Measurements from ENCODE around the gene STAB2. TPM values are rescaled to one million over a fixed set of nuclear protein-coding genes. Genes with fewer than 3 reads are reported as not detected.

Gene STAB2
- total RNA-seq, 1 donor from 2014 or later, result not detected

DNA sequence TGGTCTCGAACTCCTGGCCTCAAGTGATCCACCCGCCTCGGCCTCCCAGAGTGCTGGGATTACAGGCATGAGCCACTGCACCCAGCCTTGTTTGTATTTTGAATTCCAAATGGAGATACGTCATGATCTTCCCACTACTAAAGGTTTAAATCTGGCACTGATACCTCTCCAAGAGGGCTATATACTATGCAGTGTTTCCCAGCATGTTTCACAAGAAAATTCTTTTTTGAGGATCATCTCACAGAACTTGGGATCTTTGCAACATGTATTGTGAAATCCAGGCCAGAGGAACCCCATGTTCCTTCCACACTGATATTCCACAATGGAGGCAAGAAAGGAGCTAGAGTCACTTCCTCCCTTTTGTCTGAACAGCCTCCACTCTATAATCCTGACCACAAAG, 141.2 kb downstream of the STAB2 start:
- peaks cover 5% of the 10 kb centered on the region for H3K9me3 Mint-ChIP-seq
- H3K27ac Mint-ChIP-seq, result no peak overlapping the region
- TF ChIP-seq, protein P1, sequence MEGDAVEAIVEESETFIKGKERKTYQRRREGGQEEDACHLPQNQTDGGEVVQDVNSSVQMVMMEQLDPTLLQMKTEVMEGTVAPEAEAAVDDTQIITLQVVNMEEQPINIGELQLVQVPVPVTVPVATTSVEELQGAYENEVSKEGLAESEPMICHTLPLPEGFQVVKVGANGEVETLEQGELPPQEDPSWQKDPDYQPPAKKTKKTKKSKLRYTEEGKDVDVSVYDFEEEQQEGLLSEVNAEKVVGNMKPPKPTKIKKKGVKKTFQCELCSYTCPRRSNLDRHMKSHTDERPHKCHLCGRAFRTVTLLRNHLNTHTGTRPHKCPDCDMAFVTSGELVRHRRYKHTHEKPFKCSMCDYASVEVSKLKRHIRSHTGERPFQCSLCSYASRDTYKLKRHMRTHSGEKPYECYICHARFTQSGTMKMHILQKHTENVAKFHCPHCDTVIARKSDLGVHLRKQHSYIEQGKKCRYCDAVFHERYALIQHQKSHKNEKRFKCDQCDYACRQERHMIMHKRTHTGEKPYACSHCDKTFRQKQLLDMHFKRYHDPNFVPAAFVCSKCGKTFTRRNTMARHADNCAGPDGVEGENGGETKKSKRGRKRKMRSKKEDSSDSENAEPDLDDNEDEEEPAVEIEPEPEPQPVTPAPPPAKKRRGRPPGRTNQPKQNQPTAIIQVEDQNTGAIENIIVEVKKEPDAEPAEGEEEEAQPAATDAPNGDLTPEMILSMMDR (IDR thresholded peaks at IDR 0.05; ENCODE audit: unreplicated experiment), result no peak
- DNase-seq (ENCODE audit: low spot score in 2 of 2, unreplicated experiment in 2 of 2), result no peak
- H3K36me3 Mint-ChIP-seq, result no peaks in the 10 kb centered on the region
- H3K27me3 Mint-ChIP-seq (ENCODE audit: low read depth), result peaks cover 7% of the 10 kb centered on the region
- no peaks in the 10 kb centered on the region for H3K4me1 Mint-ChIP-seq
- H3K4me3 Mint-ChIP-seq, result no peak overlapping the region

DNA sequence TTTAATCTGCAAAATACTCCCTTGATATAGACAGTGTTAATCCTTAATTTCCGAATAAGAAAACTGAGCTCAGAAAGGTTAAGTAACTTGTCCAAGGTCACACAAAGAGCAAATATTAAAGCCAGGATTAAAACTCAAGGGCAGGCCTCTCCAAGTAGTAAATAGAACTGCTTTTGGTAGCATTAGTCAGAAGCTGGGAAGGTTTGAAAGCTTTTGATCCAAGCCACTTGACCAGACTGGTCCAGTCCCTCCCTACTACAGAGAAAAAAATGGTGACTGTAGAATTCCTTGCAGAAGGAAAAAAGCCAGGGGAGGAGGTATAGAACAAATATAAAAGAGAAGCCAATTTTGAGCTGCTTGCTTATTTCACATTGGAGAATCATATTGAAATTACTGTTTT, 142.4 kb downstream of the STAB2 start:
- H3K9me3 Mint-ChIP-seq, result peaks cover 5% of the 10 kb centered on the region
- no peak overlapping the region for H3K4me3 Mint-ChIP-seq
- DNase-seq (ENCODE audit: low spot score in 2 of 2, unreplicated experiment in 2 of 2), result no peak
- no peaks in the 10 kb centered on the region for H3K4me1 Mint-ChIP-seq
- H3K27me3 Mint-ChIP-seq (ENCODE audit: low read depth), result peaks cover 14% of the 10 kb centered on the region
- TF ChIP-seq, protein P1 (IDR thresholded peaks at IDR 0.05; ENCODE audit: unreplicated experiment), result no peak
- no peak overlapping the region for H3K27ac Mint-ChIP-seq
- no peaks in the 10 kb centered on the region for H3K36me3 Mint-ChIP-seq

DNA sequence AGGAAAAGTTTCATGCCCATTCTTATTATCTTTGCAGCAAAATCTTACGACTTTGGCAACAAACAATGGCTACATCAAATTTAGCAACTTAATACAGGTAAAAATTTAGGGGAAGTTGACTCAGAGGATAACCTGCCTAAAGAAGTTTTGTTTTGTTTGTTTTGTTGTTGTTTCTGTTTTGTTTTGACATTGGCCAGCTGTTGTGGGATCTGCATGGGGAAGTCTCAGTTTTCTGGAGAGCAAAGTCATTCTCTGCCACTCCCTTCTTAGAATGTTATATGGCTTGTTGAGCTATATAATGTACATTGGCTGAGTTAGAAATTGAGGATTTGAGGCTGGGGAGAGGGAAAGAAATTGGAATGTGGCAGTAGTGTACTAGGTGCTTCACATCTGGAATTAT, 144.5 kb downstream of the STAB2 start:
- Mint-ChIP-seq H3K27me3 (ENCODE audit: low read depth) (peaks cover 29% of the 10 kb centered on the region), H3K36me3 (no peaks in the 10 kb centered on the region), H3K9me3 (peaks cover 5% of the 10 kb centered on the region), H3K4me1 (no peaks in the 10 kb centered on the region), H3K4me3 (no peak overlapping the region), H3K27ac (no peak overlapping the region)
- no peak for DNase-seq (ENCODE audit: low spot score in 2 of 2, unreplicated experiment in 2 of 2)
- TF ChIP-seq, protein P1 (IDR thresholded peaks at IDR 0.05; ENCODE audit: unreplicated experiment), result no peak

DNA sequence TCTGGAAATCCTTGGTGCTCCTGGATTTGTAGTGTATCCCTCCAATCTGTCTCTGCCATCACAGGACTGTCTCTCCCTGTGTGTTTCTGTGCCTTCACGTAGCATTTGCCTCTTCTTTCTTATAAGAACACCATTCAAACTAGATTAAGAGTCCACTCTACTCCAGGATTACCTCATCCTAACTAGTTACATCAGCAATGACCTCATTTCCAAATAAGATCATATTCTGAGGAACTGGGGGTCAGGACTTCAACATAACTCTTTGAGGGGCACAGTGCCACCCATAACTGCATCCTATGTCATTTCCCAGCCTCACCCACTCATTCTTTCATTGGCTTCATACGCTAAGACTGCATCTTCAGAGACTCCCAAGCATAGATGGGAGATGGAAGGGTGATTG, 147.8 kb downstream of the STAB2 start:
- peaks cover 42% of the 10 kb centered on the region for H3K27me3 Mint-ChIP-seq (ENCODE audit: low read depth)
- H3K4me1 Mint-ChIP-seq, result no peaks in the 10 kb centered on the region
- peaks cover 5% of the 10 kb centered on the region for H3K9me3 Mint-ChIP-seq
- no peak overlapping the region for H3K4me3 Mint-ChIP-seq
- no peaks in the 10 kb centered on the region for H3K36me3 Mint-ChIP-seq
- no peak overlapping the region for H3K27ac Mint-ChIP-seq
- TF ChIP-seq, protein P1 (IDR thresholded peaks at IDR 0.05; ENCODE audit: unreplicated experiment), result no peak
- DNase-seq (ENCODE audit: low spot score in 2 of 2, unreplicated experiment in 2 of 2), result no peak

DNA sequence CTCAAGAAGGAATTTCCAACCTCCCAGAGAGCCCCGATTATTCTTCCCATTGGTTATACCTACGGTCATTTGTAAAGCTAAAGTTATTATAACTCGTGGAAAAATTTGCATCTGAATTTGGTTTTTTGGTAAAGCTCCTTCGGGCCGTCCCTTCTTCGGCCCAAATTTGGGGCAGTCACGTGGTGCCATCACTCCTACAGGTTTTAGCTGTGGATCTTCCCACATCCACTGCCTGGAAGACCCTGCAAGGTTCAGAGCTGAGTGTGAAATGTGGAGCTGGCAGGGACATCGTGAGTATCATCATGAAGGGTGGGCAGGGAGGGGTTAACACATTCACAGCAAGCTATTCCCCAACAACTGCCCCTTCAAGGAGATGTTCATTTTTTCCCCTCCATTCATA, 148.2 kb downstream of the STAB2 start:
- TF ChIP-seq, protein P1 (IDR thresholded peaks at IDR 0.05; ENCODE audit: unreplicated experiment), result no peak
- Mint-ChIP-seq H3K9me3 (peaks cover 5% of the 10 kb centered on the region), H3K4me1 (no peaks in the 10 kb centered on the region), H3K27ac (no peak overlapping the region), H3K27me3 (ENCODE audit: low read depth) (peaks cover 45% of the 10 kb centered on the region), H3K36me3 (no peaks in the 10 kb centered on the region), H3K4me3 (no peak overlapping the region)
- DNase-seq (ENCODE audit: low spot score in 2 of 2, unreplicated experiment in 2 of 2), result no peak

DNA sequence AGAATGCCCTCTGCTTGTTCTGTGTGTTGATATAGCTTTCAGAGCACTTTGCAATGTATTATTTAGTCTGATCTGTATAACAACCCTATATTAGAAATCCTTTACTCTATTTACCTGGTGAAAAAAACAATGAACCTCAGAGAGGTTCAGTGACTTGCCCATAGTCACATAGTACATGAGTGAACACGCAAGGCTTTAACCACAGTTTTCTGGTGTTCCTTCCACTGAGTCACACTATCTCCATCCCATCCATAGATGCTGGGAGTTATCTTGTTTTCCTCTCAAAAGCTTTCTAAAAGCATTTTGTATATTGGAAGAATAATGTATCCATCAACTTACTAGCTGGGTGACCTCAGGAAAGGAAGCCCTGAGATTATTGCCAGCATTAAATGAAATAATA, 149.5 kb downstream of the STAB2 start:
- TF ChIP-seq, protein P1 (IDR thresholded peaks at IDR 0.05; ENCODE audit: unreplicated experiment), result no peak
- H3K27me3 Mint-ChIP-seq (ENCODE audit: low read depth), result peaks cover 52% of the 10 kb centered on the region
- H3K4me1 Mint-ChIP-seq, result no peaks in the 10 kb centered on the region
- no peaks in the 10 kb centered on the region for H3K36me3 Mint-ChIP-seq
- no peak overlapping the region for H3K4me3 Mint-ChIP-seq
- H3K27ac Mint-ChIP-seq, result no peak overlapping the region
- no peak for DNase-seq (ENCODE audit: low spot score in 2 of 2, unreplicated experiment in 2 of 2)
- H3K9me3 Mint-ChIP-seq, result peaks cover 2% of the 10 kb centered on the region

All from mesothelial cell of epicardium (in vitro differentiated cells).